Memory B cell (primary cell): Measurements from ENCODE around the gene KLRC2.
"Not testable (repeated sequence)": the region's sequence is repeated elsewhere in the genome, so short reads cannot be mapped to it uniquely, and the experiment has no call there.

Experiments
- ATAC-seq: fragments of 150-1000 bp; cut with Tn5 transposase; 2 replicates; pipeline ENCODE4 v1.10.0; 2021; ENCODE audit warnings: low read depth, mild to moderate bottlenecking, moderate library complexity
- DNase-seq, 2 donors: peaks; one replicate each; pipeline ENCODE4 v3.0.0; 2022; ENCODE audit warnings: low spot score in 2 of 2
- H3K27ac Mint-ChIP-seq: one replicate; pipeline ENCODE4 v1.8.0; 2022; ENCODE audit warnings: mild to moderate bottlenecking, moderate library complexity, mixed read lengths
- H3K27me3 Mint-ChIP-seq: one replicate; pipeline ENCODE4 v1.8.0; 2022; ENCODE audit warnings: mixed read lengths
- H3K36me3 Mint-ChIP-seq: one replicate; pipeline ENCODE4 v1.8.0; 2022; ENCODE audit warnings: mild to moderate bottlenecking, mixed read lengths
- H3K4me1 Mint-ChIP-seq: one replicate; pipeline ENCODE4 v1.8.0; 2022; ENCODE audit warnings: mixed read lengths
- H3K4me3 Mint-ChIP-seq: one replicate; pipeline ENCODE4 v1.8.0; 2022; ENCODE audit warnings: mild to moderate bottlenecking, moderate library complexity, mixed read lengths
- H3K9me3 Mint-ChIP-seq: one replicate; pipeline ENCODE4 v1.8.0; 2022; ENCODE audit warnings: mixed read lengths

Gene KLRC2

DNA sequence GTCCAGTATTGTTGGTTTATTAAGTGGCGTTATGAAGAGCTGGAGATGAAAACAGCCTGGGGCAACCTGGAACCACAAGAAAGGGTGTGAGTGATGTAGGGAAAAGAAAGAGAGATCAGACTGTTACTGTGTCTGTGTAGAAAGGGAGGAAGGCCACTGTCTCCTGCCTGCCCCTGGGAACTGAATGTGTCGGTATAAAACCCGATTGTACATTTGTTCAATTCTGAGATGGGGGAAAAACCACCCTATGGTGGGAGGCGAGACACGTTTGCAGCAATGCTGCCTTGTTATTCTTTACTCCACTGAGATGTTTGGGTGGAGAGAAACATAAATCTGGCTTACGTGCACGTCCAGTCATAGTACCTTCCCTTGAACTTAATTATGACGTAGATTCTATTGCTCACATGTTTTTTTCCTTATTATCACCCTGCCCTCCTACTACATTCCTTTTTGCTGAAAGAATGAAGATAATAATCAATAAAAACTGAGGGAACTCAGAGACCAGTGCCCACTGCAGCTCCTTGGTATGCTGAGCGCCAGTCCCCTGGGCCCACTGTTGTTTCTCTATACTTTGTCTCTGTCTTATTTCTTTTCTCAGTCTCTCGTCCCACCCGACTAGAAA, 41.2 kb downstream of the KLRC2 start:
- Mint-ChIP-seq H3K4me1 (peaks cover 14% of the 10 kb centered on the region), H3K27ac (peak overlapping the region; percentile 98), H3K4me3 (peak overlapping the region; percentile 38)
- not testable (repeated sequence) for H3K9me3 Mint-ChIP-seq, ATAC-seq, DNase-seq, H3K27me3 Mint-ChIP-seq, H3K36me3 Mint-ChIP-seq

DNA sequence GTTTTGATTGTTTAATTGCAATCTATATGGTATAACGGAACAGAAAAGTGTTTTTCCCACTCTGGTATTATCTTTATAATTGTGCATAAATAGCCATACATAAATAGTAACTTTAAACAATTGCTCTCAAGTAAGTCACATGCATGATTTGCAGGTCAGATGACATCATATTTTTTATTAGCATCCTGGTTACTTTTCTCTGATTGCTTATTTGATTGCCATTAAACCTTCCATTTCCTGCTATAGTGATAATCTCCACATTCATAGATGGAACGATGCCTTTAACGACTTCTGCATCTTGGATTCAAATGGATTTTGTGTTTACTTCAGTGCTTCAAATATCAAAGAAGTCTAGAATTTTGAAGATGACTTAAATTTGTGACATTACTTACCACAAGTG, 42.5 kb downstream of the KLRC2 start:
- no peaks in the 10 kb centered on the region for H3K36me3 Mint-ChIP-seq
- DNase-seq (no peak), ATAC-seq (no peak)
- H3K4me1 Mint-ChIP-seq: peaks cover 14% of the 10 kb centered on the region
- no peaks in the 10 kb centered on the region for H3K9me3 Mint-ChIP-seq
- no peak overlapping the region for H3K4me3 Mint-ChIP-seq
- peak overlapping the region; percentile 98 for H3K27ac Mint-ChIP-seq
- peaks cover 2% of the 10 kb centered on the region for H3K27me3 Mint-ChIP-seq

DNA sequence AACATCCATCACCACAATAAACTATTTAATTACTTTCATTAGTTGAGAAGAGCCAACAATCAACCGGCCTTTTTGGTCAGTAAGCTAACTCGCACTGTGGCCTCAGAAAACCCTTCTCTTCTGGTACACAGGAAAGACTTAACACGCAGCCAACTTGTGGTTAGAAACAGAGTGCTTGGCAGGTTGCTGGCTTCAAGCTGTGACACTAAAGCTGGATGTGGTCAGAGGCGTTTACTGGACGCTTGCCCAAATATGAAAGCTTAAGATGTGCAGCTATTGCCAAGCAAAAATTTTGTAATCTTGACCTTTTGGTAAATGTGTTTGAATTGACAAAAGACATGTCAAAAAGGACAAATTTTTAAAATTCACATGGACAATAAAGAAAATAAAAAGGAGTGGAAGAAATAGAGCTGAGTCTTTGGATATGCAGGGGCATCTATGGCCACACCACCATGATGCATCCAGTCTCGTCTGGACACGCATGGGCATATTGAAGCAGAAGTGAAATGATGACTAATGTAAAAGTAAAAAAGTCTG, 43.3 kb downstream of the KLRC2 start:
- no peak for ATAC-seq
- Mint-ChIP-seq H3K27me3 (no peaks in the 10 kb centered on the region), H3K4me1 (peaks cover 14% of the 10 kb centered on the region), H3K9me3 (no peaks in the 10 kb centered on the region), H3K4me3 (no peak overlapping the region), H3K36me3 (no peaks in the 10 kb centered on the region), H3K27ac (peak overlapping the region; percentile 74)
- DNase-seq: no peak

DNA sequence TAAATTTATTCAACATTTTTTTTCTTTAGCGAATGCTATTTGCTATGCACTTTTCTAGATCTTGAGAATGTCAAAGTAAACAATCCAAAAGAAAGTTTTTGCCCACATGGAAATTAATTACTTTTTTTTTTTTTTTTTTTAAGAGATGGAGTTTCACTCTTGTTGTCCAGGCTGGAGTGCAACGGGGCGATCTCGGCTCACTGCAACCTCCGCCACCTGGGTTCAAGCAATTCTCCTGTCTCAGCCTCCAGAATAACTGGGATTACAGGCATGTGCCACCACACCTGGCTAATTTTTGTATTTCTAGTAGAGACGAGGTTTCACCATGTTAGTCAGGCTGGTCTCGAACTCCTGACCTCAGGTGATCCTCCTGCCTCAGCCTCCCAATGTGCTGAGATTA, 44.8 kb downstream of the KLRC2 start:
- not testable (repeated sequence) for ATAC-seq, H3K27ac Mint-ChIP-seq, H3K36me3 Mint-ChIP-seq, H3K4me3 Mint-ChIP-seq, DNase-seq, H3K9me3 Mint-ChIP-seq, H3K27me3 Mint-ChIP-seq
- H3K4me1 Mint-ChIP-seq: peaks cover 14% of the 10 kb centered on the region

DNA sequence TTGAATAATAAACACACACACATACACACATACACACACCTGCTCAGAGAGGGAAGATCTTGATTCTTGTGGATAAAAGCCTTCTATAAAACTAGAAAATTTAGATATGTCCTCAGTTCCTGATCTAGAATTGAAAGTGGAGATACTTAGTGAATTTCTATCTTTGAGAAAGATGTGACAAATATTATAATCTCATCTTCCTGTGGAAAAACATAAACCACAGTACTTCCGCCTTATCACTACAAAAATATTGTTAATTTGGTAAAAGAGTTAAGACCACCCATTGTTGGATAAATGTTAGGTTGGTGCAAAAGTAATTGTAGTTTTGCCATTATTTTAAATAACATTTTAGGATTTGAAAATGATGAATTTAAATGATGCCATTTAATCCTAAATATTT, 45.9 kb downstream of the KLRC2 start, which contains the start of gene KLRK1:
TSS of gene KLRK1 (minus strand) at position 138 of the 400 bp plus-strand sequence. CDS start 1,231 bp downstream, outside the sequence.
- no peak for ATAC-seq
- Mint-ChIP-seq H3K4me3 (peak within 1 kb of the TSS; percentile 66), H3K27me3 (no peaks in the 10 kb centered on the region), H3K9me3 (no peaks in the 10 kb centered on the region), H3K4me1 (peaks cover 5% of the 10 kb centered on the region), H3K36me3 (peaks cover 2% of the 10 kb centered on the region), H3K27ac (peak within 1 kb of the TSS; percentile 62)
- DNase-seq: no peak

DNA sequence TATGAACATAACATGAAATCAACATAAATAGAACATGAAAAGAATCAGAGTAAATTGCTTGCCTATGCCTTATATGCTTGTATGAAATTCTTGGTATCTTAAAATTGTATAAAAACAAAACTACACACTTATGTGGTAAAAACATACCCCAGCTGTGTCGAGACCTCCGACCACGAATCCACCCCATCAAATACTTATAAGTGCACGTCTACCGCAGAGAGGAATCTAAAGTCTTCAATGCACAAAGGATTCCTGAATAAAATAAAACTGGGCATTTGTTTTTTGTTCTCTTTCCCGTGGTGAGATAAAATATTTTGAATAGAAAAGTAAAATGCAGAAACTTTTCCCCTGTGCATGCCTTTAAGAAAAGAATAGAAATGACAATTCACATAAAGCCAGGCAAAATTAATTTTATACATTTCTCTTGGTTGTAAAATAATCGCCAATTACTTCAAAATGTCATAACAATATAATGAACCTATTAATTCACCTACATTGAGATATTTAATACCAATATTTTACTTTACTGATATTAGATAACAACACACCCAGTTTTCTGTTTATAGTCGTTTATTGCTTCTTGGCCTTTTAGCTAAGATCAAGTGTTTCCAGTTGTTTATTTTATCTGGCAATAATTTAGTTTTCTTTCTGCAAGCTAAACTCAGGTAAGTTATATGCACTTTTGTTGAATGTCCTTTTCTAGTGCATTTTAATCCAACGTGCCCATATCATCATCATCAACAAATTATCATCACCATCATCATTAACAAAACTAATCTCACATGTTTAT, 47.0 kb downstream of the KLRC2 start:
- DNase-seq (no peak), ATAC-seq (no peak)
- Mint-ChIP-seq H3K4me1 (no peaks in the 10 kb centered on the region), H3K36me3 (peaks cover 2% of the 10 kb centered on the region), H3K27me3 (no peaks in the 10 kb centered on the region), H3K9me3 (peaks cover 1% of the 10 kb centered on the region), H3K27ac (peak overlapping the region; percentile 62), H3K4me3 (peak overlapping the region; percentile 66)

DNA sequence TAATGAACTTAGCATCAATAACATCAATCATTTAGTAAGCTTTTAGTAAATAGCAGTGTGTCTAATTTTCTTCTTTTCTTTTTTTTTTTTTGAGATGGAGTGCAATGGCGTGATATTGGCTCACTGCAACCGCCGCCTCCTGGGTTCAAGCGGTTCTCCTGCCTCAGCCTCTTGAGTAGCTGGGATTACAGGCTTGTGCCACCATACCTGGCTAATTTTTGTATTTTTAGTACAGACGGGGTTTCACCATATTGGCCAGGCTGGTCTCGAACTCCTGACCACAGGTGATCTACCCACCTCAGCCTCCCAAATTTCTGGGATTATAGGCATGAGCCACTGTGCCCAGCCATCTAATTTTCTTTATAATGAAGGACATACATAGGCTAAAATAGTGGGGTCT, 48.3 kb downstream of the KLRC2 start:
- H3K27me3 Mint-ChIP-seq: not testable (repeated sequence)
- H3K27ac Mint-ChIP-seq: peak overlapping the region; percentile 31

DNA sequence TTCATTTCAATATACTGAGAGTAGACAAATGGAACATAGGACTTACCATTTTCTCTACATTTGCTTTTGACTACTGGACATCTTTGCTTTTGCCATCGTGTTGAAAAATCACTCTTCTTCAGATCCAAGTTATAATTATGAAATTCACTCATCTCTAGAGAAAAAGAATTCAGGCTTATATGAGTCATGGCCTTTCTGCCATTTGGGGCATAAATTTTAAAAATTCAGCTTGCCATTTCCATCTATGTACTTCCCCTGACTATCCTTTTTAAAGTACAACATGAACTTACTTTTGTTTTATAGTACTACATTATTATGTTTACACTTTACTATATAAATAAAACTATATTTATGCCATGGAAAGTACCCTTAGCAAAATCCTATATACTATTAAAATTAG, 49.0 kb downstream of the KLRC2 start:
- Mint-ChIP-seq H3K27me3 (no peaks in the 10 kb centered on the region), H3K27ac (no peak overlapping the region), H3K4me3 (no peak overlapping the region), H3K36me3 (peaks cover 2% of the 10 kb centered on the region), H3K4me1 (no peaks in the 10 kb centered on the region), H3K9me3 (peaks cover 1% of the 10 kb centered on the region)
- no peak for ATAC-seq
- DNase-seq: no peak

More for the DNA sequence above, 48.3 kb downstream of the KLRC2 start:
- ATAC-seq, H3K4me1 Mint-ChIP-seq, DNase-seq, H3K9me3 Mint-ChIP-seq, H3K36me3 Mint-ChIP-seq: not testable (repeated sequence)
- peak overlapping the region; percentile 32 for H3K4me3 Mint-ChIP-seq

DNA sequence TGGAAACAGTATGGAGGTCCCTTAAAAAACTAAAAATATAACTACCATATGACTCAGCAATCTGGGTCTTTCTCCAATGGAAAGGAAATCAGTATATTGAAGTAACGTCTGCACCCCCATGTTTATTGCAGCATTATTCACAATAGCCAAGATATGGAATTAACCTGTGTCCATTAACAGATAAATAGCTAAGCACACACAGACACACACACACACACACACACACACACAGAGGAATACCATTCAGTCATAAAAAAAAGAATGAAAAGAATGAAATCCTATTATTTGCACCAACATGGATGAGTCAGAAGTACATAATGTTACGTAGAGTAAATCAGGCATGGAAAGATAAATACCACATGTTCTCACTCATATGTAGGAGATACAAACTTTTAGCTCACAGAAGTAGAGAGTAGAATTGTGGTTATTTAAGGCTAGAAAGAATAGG, 50.6 kb downstream of the KLRC2 start:
- Mint-ChIP-seq H3K36me3 (peaks cover 5% of the 10 kb centered on the region), H3K9me3 (peaks cover 1% of the 10 kb centered on the region), H3K27ac (no peak overlapping the region), H3K4me1 (no peaks in the 10 kb centered on the region), H3K27me3 (no peaks in the 10 kb centered on the region), H3K4me3 (peak overlapping the region; percentile 2)
- DNase-seq: no peak
- ATAC-seq: no peak

DNA sequence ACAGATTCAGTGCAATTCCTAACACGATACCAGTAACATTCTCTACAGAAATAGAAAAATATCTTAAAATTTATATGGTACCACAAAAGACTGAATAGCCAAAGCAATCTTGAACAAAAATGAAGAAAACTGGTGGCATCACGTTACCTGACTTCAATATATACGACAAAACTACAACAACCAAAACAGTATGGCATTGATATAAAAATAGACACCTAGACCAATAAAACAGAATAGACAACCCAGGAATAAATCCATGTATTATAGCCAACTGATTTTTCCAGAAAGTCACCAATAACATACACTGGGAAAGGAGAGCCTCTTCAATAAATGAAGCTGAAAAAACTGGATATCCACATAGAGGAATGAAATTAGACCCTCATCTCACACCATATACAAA, 51.6 kb downstream of the KLRC2 start:
- ATAC-seq (no peak), DNase-seq (no peak)
- Mint-ChIP-seq H3K27me3 (no peaks in the 10 kb centered on the region), H3K9me3 (peaks cover 1% of the 10 kb centered on the region), H3K36me3 (peaks cover 5% of the 10 kb centered on the region), H3K4me3 (no peak overlapping the region), H3K4me1 (no peaks in the 10 kb centered on the region), H3K27ac (no peak overlapping the region)

DNA sequence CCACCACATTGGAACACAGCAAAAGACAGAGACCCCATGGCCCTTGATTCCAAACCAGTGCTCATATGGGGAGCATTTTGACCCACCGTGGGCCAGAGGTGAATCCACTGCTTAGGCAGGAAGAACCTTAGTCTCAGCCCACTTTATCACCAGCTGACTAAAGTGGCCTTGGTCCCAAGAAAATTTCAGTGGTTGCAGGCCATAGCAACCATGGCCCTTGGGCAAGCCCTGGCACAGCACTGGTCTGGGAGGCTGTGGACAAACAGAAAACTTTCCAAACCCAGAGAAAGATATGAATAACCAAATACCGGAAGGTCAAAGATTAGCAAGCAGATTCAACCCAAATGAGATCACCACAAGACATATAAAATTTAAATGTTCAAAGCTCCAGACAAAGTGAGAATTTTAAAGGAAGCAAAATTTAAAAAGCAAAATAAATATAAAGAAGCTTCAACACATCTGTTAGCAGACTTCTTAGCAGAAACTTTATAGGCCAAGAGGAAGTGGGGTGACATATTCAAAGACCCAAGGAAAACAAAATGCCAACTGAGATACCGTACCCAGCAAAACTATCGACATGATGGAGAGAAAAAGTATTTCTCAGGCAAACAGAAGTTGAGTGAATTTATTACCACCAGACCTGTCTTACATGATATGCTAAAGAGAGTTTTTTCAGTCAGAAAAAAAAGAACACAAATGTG, 53.7 kb downstream of the KLRC2 start:
- Mint-ChIP-seq H3K4me1 (no peaks in the 10 kb centered on the region), H3K27ac (no peak overlapping the region), H3K9me3 (peaks cover 1% of the 10 kb centered on the region), H3K27me3 (no peaks in the 10 kb centered on the region), H3K36me3 (peaks cover 5% of the 10 kb centered on the region), H3K4me3 (no peak overlapping the region)
- no peak for DNase-seq
- ATAC-seq: no peak
